Common myeloid progenitor, CD34-positive (primary cell): ENCODE results near the gene PPM1M. TPM values are rescaled to one million over a fixed set of nuclear protein-coding genes. Genes with fewer than 3 reads are reported as not detected.
A peak's percentile ranks its signal among the peaks of the same experiment; 100 is the strongest.

Experiments
- CTCF ChIA-PET: fragments of 350-600 bp; sonication (Branson Sonifier 250); formaldehyde crosslinking; loops from one replicate; lab custom pipeline; 2021; ENCODE audit warnings: antibody characterized with exemption; lab: Charles Lee
- POLR2A ChIA-PET: fragments of 350-600 bp; sonication (Branson Sonifier 250); formaldehyde crosslinking; loops from one replicate; lab custom pipeline; 2021; ENCODE audit warnings: antibody characterized with exemption; lab: Charles Lee
- DNase-seq, 3 donors: peaks; one replicate each; pipeline versions ENCODE4 v3.0.0 to v3.0.0-alpha.2; 2013
- H3K27ac ChIP-seq, 2 experiments: 1 replicate in 1 of 2; 2 replicates in 1 of 2; pipeline ENCODE4 v1.7.0; 2013; ENCODE audit warnings: inconsistent platforms in 2 of 2, low read length in 2 of 2, mild to moderate bottlenecking in 2 of 2, low read depth in 1 of 2, moderate library complexity in 1 of 2; ENCODE audit not compliant: severe bottlenecking in 2 of 2, insufficient read depth in 1 of 2, poor library complexity in 1 of 2
- H3K27me3 ChIP-seq, 5 experiments: replicated peaks in 2 of 5; 1 replicate in 3 of 5; 2 replicates in 2 of 5; pipeline versions ENCODE4 v1.6.1 to v1.7.0; 2013; ENCODE audit warnings: low read length in 4 of 5, mild to moderate bottlenecking in 2 of 5, moderate library complexity in 2 of 5, inconsistent platforms in 1 of 5; ENCODE audit not compliant: insufficient read depth in 5 of 5, control insufficient read depth in 4 of 5
- H3K36me3 ChIP-seq, 4 experiments: 1 replicate in 2 of 4; 2 replicates in 2 of 4; pipeline versions ENCODE4 v1.6.1 to v1.7.0; 2013; ENCODE audit warnings: low read length in 3 of 4, control low read depth in 1 of 4, mild to moderate bottlenecking in 1 of 4; ENCODE audit not compliant: control insufficient read depth in 4 of 4, insufficient read depth in 4 of 4
- H3K4me1 ChIP-seq, 4 experiments: 1 replicate in 3 of 4; 2 replicates in 1 of 4; pipeline versions ENCODE4 v1.6.1 to v1.7.1; 2013; ENCODE audit warnings: low read length in 3 of 4, mild to moderate bottlenecking in 3 of 4, control low read depth in 1 of 4, inconsistent platforms in 1 of 4, moderate library complexity in 1 of 4; ENCODE audit not compliant: control insufficient read depth in 4 of 4, insufficient read depth in 4 of 4; ENCODE audit errors: control extremely low read depth in 1 of 4
- H3K4me3 ChIP-seq, 7 experiments: 1 replicate in 4 of 7; 2 replicates in 3 of 7; pipeline versions ENCODE4 v1.5.1 to v1.7.0; 2013; ENCODE audit warnings: mild to moderate bottlenecking in 7 of 7, low read length in 6 of 7, moderate library complexity in 6 of 7, inconsistent platforms in 2 of 7, low read depth in 2 of 7, control low read depth in 1 of 7; ENCODE audit not compliant: insufficient read depth in 4 of 7, control insufficient read depth in 1 of 7; ENCODE audit errors: extremely low read depth in 1 of 7
- H3K9me3 ChIP-seq, 5 experiments: 1 replicate in 4 of 5; 2 replicates in 1 of 5; pipeline versions ENCODE4 v1.6.1 to v1.7.1; 2013; ENCODE audit warnings: low read length in 4 of 5, mild to moderate bottlenecking in 2 of 5, inconsistent platforms in 1 of 5, low read depth in 1 of 5, moderate library complexity in 1 of 5; ENCODE audit not compliant: control insufficient read depth in 4 of 5, insufficient read depth in 2 of 5; ENCODE audit errors: control extremely low read depth in 1 of 5
- WGBS: methylation state at CpG from one replicate; pipeline ENCODE4 v1.1.5; 2013; ENCODE audit not compliant: insufficient coverage; 5-methylcytosine and 5-hydroxymethylcytosine counted together
- polyA plus RNA-seq: library from polyadenylated mRNA; unstranded; fragments of 120-200 nt; gene quantifications from one replicate; pipeline ENCODE4 v1.2.1, GENCODE V29; 2013

PPM1M gene
- 18.1 TPM for polyA plus RNA-seq

DNA sequence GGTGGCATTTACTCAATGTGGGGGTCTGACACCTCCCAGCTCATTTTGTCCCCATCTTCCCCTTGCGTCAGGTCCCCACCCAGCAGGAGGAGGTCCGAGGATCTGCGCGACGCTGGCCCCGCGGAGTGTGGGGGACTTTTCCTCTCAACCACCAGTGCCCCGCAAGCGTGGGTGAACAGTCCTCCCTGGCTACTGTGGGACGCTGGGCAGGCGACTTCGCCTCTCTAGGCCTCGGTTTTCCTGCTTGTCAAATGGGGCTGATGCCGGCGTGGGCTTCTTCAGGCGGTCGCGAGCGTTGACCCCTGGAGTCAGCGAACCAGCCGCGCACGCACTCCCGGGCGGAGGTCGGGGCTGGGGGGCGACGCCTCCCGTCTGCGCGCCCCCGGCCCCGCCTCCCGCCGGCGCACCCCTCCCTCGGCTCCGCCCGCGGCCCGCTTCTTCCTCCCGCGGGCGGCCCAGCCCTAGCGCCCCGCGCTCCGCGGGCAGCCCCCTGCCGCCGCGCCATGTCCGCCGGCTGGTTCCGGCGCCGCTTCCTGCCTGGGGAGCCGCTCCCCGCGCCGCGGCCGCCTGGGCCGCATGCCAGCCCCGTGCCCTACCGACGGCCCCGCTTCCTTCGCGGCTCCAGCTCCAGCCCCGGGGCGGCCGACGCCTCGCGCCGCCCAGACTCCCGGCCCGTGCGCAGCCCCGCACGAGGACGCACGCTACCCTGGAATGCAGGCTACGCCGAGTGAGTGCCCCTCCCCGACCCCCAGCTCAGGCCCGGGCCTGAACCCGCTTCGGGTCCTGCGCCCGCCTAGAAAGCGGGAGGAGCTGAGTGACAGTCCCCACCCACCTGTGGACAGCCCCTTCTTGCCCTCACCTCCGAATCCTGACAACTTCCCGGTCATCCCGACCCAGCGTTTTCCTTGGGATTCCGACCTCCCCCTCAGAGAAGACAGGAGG lies at the start of gene PPM1M:
Gene PPM1M (plus strand): TSS at position 438 of the 942 bp plus-strand sequence. CDS start 66 bp downstream, at position 504.
- DNase-seq, result peak; percentile 77 to 90 (median 85)
- WGBS, result under 1% methylated on average over 84 of the region's 98 CpGs
- Histone ChIP-seq H3K27me3 (no peaks in the 10 kb centered on the region), H3K36me3 (peaks cover 0 to 23% (median 8%) of the 10 kb centered on the region in 4 experiments), H3K9me3 (no peaks in the 10 kb centered on the region), H3K4me3 (peak within 1 kb of the TSS; percentile 19 to 74 (median 49)), H3K27ac (peak within 1 kb of the TSS in 1 of 2 experiments; percentile 9), H3K4me1 (peaks cover 0 to 43% (median 35%) of the 10 kb centered on the region in 4 experiments)
- ChIA-PET CTCF (interaction anchor here (0.6 to 4.5 kb wide), 10 partner anchors 9 to 55 kb away, joined by 3 to 24 read pairs (median 4); partner anchors contain the start of gene WDR82), POLR2A (interaction anchor here (1.8 kb wide), 1 partner anchor 33 kb away, joined by 6 read pairs; the partner anchor contains the start of gene WDR82)

- DNase-seq, result no peak
- H3K4me1 ChIP-seq, result peaks cover 0 to 35% (median 23%) of the 10 kb centered on the region in 4 experiments
- 100% methylated on average over 6 of the region's 10 CpGs for WGBS
- no peak overlapping the region for H3K4me3 ChIP-seq
- H3K27me3 ChIP-seq, result no peaks in the 10 kb centered on the region
- peaks cover 0 to 8% (median under 1%) of the 10 kb centered on the region in 4 experiments for H3K36me3 ChIP-seq
- H3K9me3 ChIP-seq, result no peaks in the 10 kb centered on the region
- ChIA-PET CTCF (interaction anchor here (1.5 to 2.5 kb wide), 4 partner anchors 9 to 25 kb away, joined by 3 to 10 read pairs (median 7); no protein-coding TSS in a partner anchor), POLR2A (no interaction called here)
- H3K27ac ChIP-seq, result no peak overlapping the region
Measured at GRCh38 chr3:52195823-52196331, 49.7 kb upstream of the PPM1M start.

DNA sequence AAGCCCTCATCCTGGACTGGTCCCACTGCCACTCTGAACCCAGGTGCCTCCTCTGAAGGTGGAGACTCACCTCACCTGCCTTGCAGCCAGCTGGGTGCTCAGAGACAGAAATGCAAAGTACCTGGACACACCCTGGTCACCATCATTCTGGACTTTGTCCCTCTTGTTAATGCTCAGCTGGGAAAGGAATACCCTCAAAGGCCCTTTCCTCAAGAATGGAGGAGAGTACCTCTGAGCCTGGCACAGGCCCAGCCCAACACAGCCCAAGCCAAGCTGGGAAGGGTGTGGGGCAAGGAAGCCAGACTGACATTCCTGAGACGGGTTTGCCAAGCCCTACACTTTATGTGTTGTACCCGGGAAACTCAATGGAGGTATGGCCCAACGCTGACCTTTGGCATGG lies 48.6 kb upstream of the PPM1M start:
- Histone ChIP-seq H3K27me3 (no peaks in the 10 kb centered on the region), H3K9me3 (no peaks in the 10 kb centered on the region), H3K27ac (peak overlapping the region in 1 of 2 experiments; percentile 86), H3K36me3 (peaks cover 0 to 13% (median 3%) of the 10 kb centered on the region in 4 experiments), H3K4me1 (peaks cover 0 to 44% (median 21%) of the 10 kb centered on the region in 4 experiments), H3K4me3 (no peak overlapping the region)
- WGBS, result 100% methylated on average over 3 of the region's 3 CpGs
- no peak for DNase-seq
- POLR2A ChIA-PET, result no interaction called here
- CTCF ChIA-PET, result interaction anchor here (1.1 to 2.5 kb wide), 6 partner anchors 8 to 24 kb away, joined by 3 to 10 read pairs (median 7); no protein-coding TSS in a partner anchor

DNA sequence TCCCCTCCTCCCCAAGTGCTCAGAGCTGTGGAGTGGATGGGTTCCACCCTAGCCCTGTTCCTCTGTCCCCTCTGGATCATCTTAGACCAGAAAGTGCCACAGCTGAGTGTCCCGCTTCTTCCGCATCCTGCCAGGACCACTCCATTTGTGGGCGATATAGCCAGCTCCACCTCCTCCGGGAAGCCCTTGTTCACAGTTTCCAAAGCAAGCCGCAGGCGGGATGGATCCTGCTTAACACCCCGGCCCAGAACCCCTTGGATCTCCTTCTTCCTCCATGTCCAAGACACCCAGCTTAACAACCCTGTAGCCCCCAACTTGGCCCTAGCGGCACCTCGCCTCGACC lies 48.1 kb upstream of the PPM1M start:
- ChIA-PET POLR2A (no interaction called here), CTCF (interaction anchor here (1.1 to 2.5 kb wide), 5 partner anchors 9 to 23 kb away, joined by 3 to 10 read pairs (median 7); no protein-coding TSS in a partner anchor)
- Histone ChIP-seq H3K27me3 (no peaks in the 10 kb centered on the region), H3K27ac (peak overlapping the region in 1 of 2 experiments; percentile 86), H3K9me3 (no peaks in the 10 kb centered on the region), H3K4me3 (peak overlapping the region; percentile 80 to 99 (median 91)), H3K36me3 (peaks cover 2 to 16% (median 6%) of the 10 kb centered on the region in 4 experiments), H3K4me1 (peaks cover 0 to 48% (median 23%) of the 10 kb centered on the region in 4 experiments)
- no peak for DNase-seq
- 71% methylated on average over 7 of the region's 10 CpGs for WGBS

GRCh38 chr3:52197842-52198625 lies 47.5 kb upstream of the PPM1M start, which contains the start of gene ALAS1:
TSS of gene ALAS1 (plus strand) at chr3:52198160. CDS start at chr3:52199242, 1,082 bp downstream.
- Histone ChIP-seq H3K27me3 (no peaks in the 10 kb centered on the region), H3K27ac (peak within 1 kb of the TSS; percentile 58 to 86), H3K4me3 (peak within 1 kb of the TSS; percentile 80 to 99 (median 91)), H3K9me3 (no peaks in the 10 kb centered on the region), H3K36me3 (peaks cover 7 to 21% (median 10%) of the 10 kb centered on the region in 4 experiments), H3K4me1 (peaks cover 0 to 54% (median 25%) of the 10 kb centered on the region in 4 experiments)
- DNase-seq, result peak; percentile 85 to 91 (median 87)
- under 1% methylated on average over 64 of the region's 71 CpGs for WGBS
- POLR2A ChIA-PET, result no interaction called here
- CTCF ChIA-PET, result interaction anchor here (1.1 to 5.3 kb wide), 2 partner anchors 9 to 23 kb away, joined by 7 to 32 read pairs; no protein-coding TSS in a partner anchor
